H1 (cell line): ENCODE data around the gene GPR176. TPM values are rescaled to one million over a fixed set of nuclear protein-coding genes. Genes with fewer than 3 reads are reported as not detected.
A peak's percentile ranks its signal among the peaks of the same experiment; 100 is the strongest.

Experiments used
- CTCF ChIA-PET: fragments of 300-600 bp; sonication (Branson Sonifier 250); formaldehyde crosslinking; loops from one replicate; lab custom pipeline; 2021; ENCODE audit not compliant: partially characterized antibody; lab: Charles Lee
- POLR2A ChIA-PET: fragments of 300-600 bp; sonication (Branson Sonifier 250); formaldehyde crosslinking; loops from one replicate; lab custom pipeline; 2021; ENCODE audit warnings: inconsistent platforms; ENCODE audit not compliant: partially characterized antibody; lab: Charles Lee
- DNase-seq, 2 experiments: peaks; one replicate each; pipeline versions ENCODE4 v3.0.0 to v3.0.0-alpha.2; 2010 to 2022; ENCODE audit warnings: low spot score in 2 of 2, low read depth in 1 of 2, mixed read lengths in 1 of 2
- FAIRE-seq: peaks from 2 replicates; lab custom pipeline; 2011; peaks lifted over from hg19 to GRCh38; lab: Jason Lieb, UNC
- H2AFZ ChIP-seq: 2 replicates; pipeline ENCODE4 v1.8.1; 2012; ENCODE audit warnings: low read length, inconsistent platforms
- H2AK5ac ChIP-seq: 2 replicates; pipeline ENCODE4 v1.6.1; 2013; ENCODE audit warnings: low read depth, low read length
- H2BK120ac ChIP-seq: replicated peaks from 2 replicates; pipeline ENCODE3; 2013; ENCODE audit warnings: low read depth, low read length, inconsistent platforms
- H2BK12ac ChIP-seq: 2 replicates; pipeline ENCODE4 v1.6.1; 2013; ENCODE audit warnings: low read depth, low read length
- H2BK15ac ChIP-seq: 2 replicates; pipeline ENCODE4 v1.6.1; 2013; ENCODE audit warnings: low read length
- H2BK20ac ChIP-seq: 2 replicates; pipeline ENCODE4 v1.6.1; 2013; ENCODE audit warnings: low read length
- H2BK5ac ChIP-seq: 2 replicates; pipeline ENCODE4 v1.6.1; 2013; ENCODE audit warnings: low read depth, low read length
- H3K14ac ChIP-seq: 2 replicates; pipeline ENCODE4 v1.6.1; 2013; ENCODE audit warnings: inconsistent platforms; ENCODE audit not compliant: insufficient read length
- H3K18ac ChIP-seq: 2 replicates; pipeline ENCODE4 v1.6.1; 2013; ENCODE audit warnings: low read length; ENCODE audit errors: extremely low read depth
- H3K23ac ChIP-seq: 2 replicates; pipeline ENCODE4 v1.6.1; 2013; ENCODE audit warnings: inconsistent platforms; ENCODE audit not compliant: insufficient read length
- H3K23me2 ChIP-seq: 2 replicates; pipeline ENCODE4 v1.6.1; 2013; ENCODE audit warnings: low read depth, low read length
- H3K27ac ChIP-seq: 2 replicates; pipeline ENCODE4 v1.6.1; 2011; ENCODE audit warnings: low read depth, low read length, inconsistent platforms
- H3K27me3 ChIP-seq, 4 experiments: replicated peaks in 1 of 4; 1 replicate in 1 of 4; 2 replicates in 3 of 4; pipeline versions ENCODE4 v1.6.1 to v1.8.1; 2011 to 2013; ENCODE audit warnings: low read length in 3 of 4, mild to moderate bottlenecking in 3 of 4, inconsistent platforms in 2 of 4, mixed read lengths in 2 of 4, moderate library complexity in 1 of 4; ENCODE audit not compliant: control insufficient read depth in 3 of 4, insufficient read depth in 3 of 4; ENCODE audit errors: extremely low read depth in 1 of 4
- H3K36me3 ChIP-seq, 4 experiments: 2 replicates each; pipeline versions ENCODE4 v1.6.1 to v1.8.1; 2011 to 2013; ENCODE audit warnings: mild to moderate bottlenecking in 4 of 4, low read length in 3 of 4, moderate library complexity in 2 of 4, control low read depth in 1 of 4, inconsistent platforms in 1 of 4; ENCODE audit not compliant: insufficient read depth in 4 of 4, control insufficient read depth in 2 of 4
- H3K4ac ChIP-seq: replicated peaks from 2 replicates; pipeline ENCODE3; 2013; ENCODE audit warnings: low read length, low read depth, mixed read lengths, inconsistent platforms; ENCODE audit not compliant: insufficient read length
- H3K4me1 ChIP-seq, 4 experiments: replicated peaks in 1 of 4; 1 replicate in 1 of 4; 2 replicates in 3 of 4; pipeline versions ENCODE4 v1.6.1 to v1.8.1; 2011 to 2013; ENCODE audit warnings: low read length in 3 of 4, inconsistent platforms in 2 of 4, mixed read lengths in 1 of 4; ENCODE audit not compliant: insufficient read depth in 4 of 4, control insufficient read depth in 3 of 4
- H3K4me2 ChIP-seq, 2 experiments: 2 replicates each; pipeline versions ENCODE4 v1.6.1 to v1.8.1; 2011 to 2013; ENCODE audit warnings: low read depth in 2 of 2, low read length in 2 of 2, control low read depth in 1 of 2, inconsistent platforms in 1 of 2, mild to moderate bottlenecking in 1 of 2; ENCODE audit not compliant: insufficient read depth in 1 of 2
- H3K4me3 ChIP-seq, 4 experiments: fragments of 200-600, 300-600 bp in 1 of 4; sonication (generic), shearing (Covaris generic), sonication (Bioruptor Twin) in 1 of 4; 2 replicates each; pipeline versions ENCODE4 v1.5.1 to v1.8.1; 2011 to 2016; ENCODE audit warnings: low read length in 4 of 4, low read depth in 3 of 4, control low read depth in 2 of 4, inconsistent platforms in 2 of 4, mild to moderate bottlenecking in 2 of 4, mixed read lengths in 1 of 4, moderate library complexity in 1 of 4; ENCODE audit not compliant: insufficient read depth in 2 of 4; ENCODE audit errors: extremely low read depth in 1 of 4
- H3K56ac ChIP-seq: replicated peaks from 2 replicates; pipeline ENCODE3; 2013; ENCODE audit warnings: low read depth, mild to moderate bottlenecking, mixed read lengths, low read length, inconsistent platforms; ENCODE audit not compliant: insufficient read length
- H3K79me1 ChIP-seq: 2 replicates; pipeline ENCODE4 v1.6.1; 2013; ENCODE audit warnings: low read depth, low read length, control low read depth
- H3K79me2 ChIP-seq, 2 experiments: 2 replicates each; pipeline versions ENCODE4 v1.6.1 to v1.8.1; 2012 to 2013; ENCODE audit warnings: low read length in 2 of 2, mild to moderate bottlenecking in 2 of 2, inconsistent platforms in 1 of 2; ENCODE audit not compliant: insufficient read depth in 2 of 2, control insufficient read depth in 1 of 2
- H3K9ac ChIP-seq, 4 experiments: replicated peaks in 1 of 4; 1 replicate in 1 of 4; 2 replicates in 3 of 4; pipeline versions ENCODE4 v1.6.1 to v1.8.1; 2011 to 2013; ENCODE audit warnings: low read depth in 3 of 4, low read length in 3 of 4, control low read depth in 2 of 4, mild to moderate bottlenecking in 2 of 4, moderate library complexity in 2 of 4, inconsistent platforms in 1 of 4; ENCODE audit errors: extremely low read depth in 1 of 4
- H3K9me3 ChIP-seq, 2 experiments: 2 replicates each; pipeline versions ENCODE4 v1.6.1 to v1.8.1; 2012 to 2013; ENCODE audit warnings: mild to moderate bottlenecking in 2 of 2, moderate library complexity in 2 of 2, control low read depth in 1 of 2, inconsistent platforms in 1 of 2, low read depth in 1 of 2, low read length in 1 of 2, mixed read lengths in 1 of 2; ENCODE audit not compliant: insufficient read depth in 2 of 2
- H4K20me1 ChIP-seq, 2 experiments: replicated peaks in 1 of 2; 2 replicates each; pipeline versions ENCODE3 to v1.8.1; 2011 to 2013; ENCODE audit warnings: inconsistent platforms in 2 of 2, low read length in 2 of 2, mild to moderate bottlenecking in 1 of 2; ENCODE audit not compliant: insufficient read depth in 2 of 2, control insufficient read depth in 1 of 2
- H4K5ac ChIP-seq: 2 replicates; pipeline ENCODE4 v1.6.1; 2013; ENCODE audit warnings: low read length, low read depth, mixed read lengths, inconsistent platforms; ENCODE audit not compliant: insufficient read length
- H4K8ac ChIP-seq: 2 replicates; pipeline ENCODE4 v1.8.0; 2013; ENCODE audit warnings: mild to moderate bottlenecking, moderate library complexity, low read length, inconsistent platforms; ENCODE audit not compliant: insufficient read depth; ENCODE audit errors: extremely low read depth
- H4K91ac ChIP-seq: replicated peaks from 2 replicates; pipeline ENCODE3; 2013; ENCODE audit warnings: low read length, mixed read lengths, inconsistent platforms; ENCODE audit not compliant: insufficient read length
- CEBPB ChIP-seq: IDR thresholded peaks from 2 replicates; pipeline ENCODE4 v1.6.1; 2012; ENCODE audit warnings: low read depth, low read length
- POU5F1 ChIP-seq: IDR thresholded peaks from 2 replicates; pipeline ENCODE4 v1.6.1; 2011; ENCODE audit warnings: low read depth, mild to moderate bottlenecking, low read length, moderate library complexity
- WGBS, 2 experiments: shearing (Covaris generic) in 1 of 2; methylation state at CpG; one replicate each; pipeline versions ENCODE4 v1.1.6 to v1.1.7; 2013 to 2015; ENCODE audit warnings: low lambda C conversion rate in 2 of 2, mixed read lengths in 2 of 2, inconsistent platforms in 1 of 2, low coverage in 1 of 2, missing lambda C conversion rate in 1 of 2; ENCODE audit not compliant: insufficient replicate concordance in 2 of 2, insufficient coverage in 1 of 2, insufficient read length in 1 of 2; ENCODE audit errors: extremely low coverage in 1 of 2, missing lambda C conversion rate in 1 of 2; 5-methylcytosine and 5-hydroxymethylcytosine counted together
- polyA plus RNA-seq, 7 experiments: library from polyadenylated mRNA; depleted of rRNA in 3 of 7; stranded (reverse) in 5 of 7; unstranded in 2 of 7; fragments of >200 nt in 5 of 7; fragments of 200-250 nt in 2 of 7; gene quantifications; 1 replicate in 5 of 7; 2 replicates in 1 of 7; 4 replicates in 1 of 7; pipeline versions ENCODE4 v1.2.1 to v1.2.3, GENCODE V29; 2011 to 2013; ENCODE audit warnings: missing spikeins in 2 of 7, mixed read lengths in 2 of 7
- total RNA-seq: library from RNA; stranded (reverse); fragmentation: NEBNext Ultra II Directional; extraction: Animal tissue kit (Norgen Biotek cat#: 25700); gene quantifications from 2 replicates; pipeline ENCODE4 v1.2.1, GENCODE V29; 2021
- TF ChIP-seq, protein P1 (sequence below): IDR thresholded peaks from 2 replicates; pipeline ENCODE4 v1.6.1; 2011; ENCODE audit warnings: low read depth, mild to moderate bottlenecking, low read length; ENCODE audit not compliant: insufficient read depth

GPR176 gene
- total and polyA plus RNA-seq, 2 of the 8 experiments (the other 6 are each of a cell fraction or from before 2014, with no cell fraction given), result 190 to 281 TPM

DNA sequence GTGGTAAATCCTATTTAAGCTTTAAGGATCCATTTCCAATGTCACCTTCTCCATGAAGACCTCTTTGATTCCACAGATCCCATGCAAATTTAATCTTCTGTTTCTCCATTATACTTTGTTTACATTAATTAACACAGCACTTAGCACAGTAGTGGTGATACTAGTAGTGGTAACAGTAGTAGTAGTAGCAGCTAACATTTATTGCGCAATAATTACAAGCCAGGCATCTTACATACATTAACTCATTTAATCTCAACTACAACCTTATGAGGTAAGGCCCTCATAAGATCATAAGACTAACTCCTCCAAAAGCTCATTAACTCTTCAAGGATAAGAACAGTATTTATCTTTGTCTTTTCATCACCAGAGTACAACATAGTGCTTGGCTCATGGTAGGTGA is 82.6 kb downstream of the GPR176 start:
- WGBS, 2 experiments, result 93% methylated on average over 1 of the region's 1 CpG; no CpG with 5 or more reads in 1 of the 2 experiments
- no peak overlapping the region for H2BK5ac ChIP-seq
- no peaks in the 10 kb centered on the region for H3K27me3 ChIP-seq
- peaks cover 3 to 92% of the 10 kb centered on the region in 2 experiments; a peak in 3 of 4 replicates for H3K79me2 ChIP-seq
- H2BK20ac ChIP-seq, result no peak overlapping the region
- H4K91ac ChIP-seq, result no peak overlapping the region
- TF ChIP-seq, protein P1, sequence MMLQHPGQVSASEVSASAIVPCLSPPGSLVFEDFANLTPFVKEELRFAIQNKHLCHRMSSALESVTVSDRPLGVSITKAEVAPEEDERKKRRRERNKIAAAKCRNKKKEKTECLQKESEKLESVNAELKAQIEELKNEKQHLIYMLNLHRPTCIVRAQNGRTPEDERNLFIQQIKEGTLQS, result no peak
- TF ChIP-seq CEBPB (peak; percentile 99), POU5F1 (no peak)
- DNase-seq (no peak), FAIRE-seq (no peak)
- H3K4ac ChIP-seq, result no peak overlapping the region
- peaks cover 0 to 10% (median 4%) of the 10 kb centered on the region in 4 experiments; a peak in 3 of 7 replicates for H3K4me1 ChIP-seq
- peaks cover 0 to 6% (median 0%) of the 10 kb centered on the region in 4 experiments; a peak in 2 of 8 replicates for H3K36me3 ChIP-seq
- H2BK15ac ChIP-seq, result no peak overlapping the region
- H3K14ac ChIP-seq, result no peak overlapping the region
- H3K4me2 ChIP-seq, result no peak overlapping the region
- H2BK12ac ChIP-seq, result no peak overlapping the region
- no peak overlapping the region for H3K23ac ChIP-seq
- H3K79me1 ChIP-seq, result peaks cover 3% of the 10 kb centered on the region
- H4K5ac ChIP-seq, result no peak overlapping the region
- H2AFZ ChIP-seq, result no peak overlapping the region
- H3K56ac ChIP-seq, result no peak overlapping the region
- H4K8ac ChIP-seq, result no peak overlapping the region
- no peak overlapping the region for H2AK5ac ChIP-seq
- H4K20me1 ChIP-seq, result peaks cover 2 to 5% of the 10 kb centered on the region in 2 experiments
- H3K27ac ChIP-seq, result no peak overlapping the region
- no peaks in the 10 kb centered on the region for H3K9me3 ChIP-seq
- no peak overlapping the region for H2BK120ac ChIP-seq
- H3K18ac ChIP-seq, result no peak overlapping the region
- ChIA-PET CTCF (interaction anchor here (0.7 to 1.4 kb wide), 6 partner anchors 10 to 152 kb away, joined by 3 to 4 read pairs (median 3); no protein-coding TSS in a partner anchor), POLR2A (interaction anchor here (1.4 to 1.7 kb wide), 2 partner anchors 9 to 65 kb away, joined by 3 to 7 read pairs; no protein-coding TSS in a partner anchor)
- no peak overlapping the region for H3K4me3 ChIP-seq
- no peak overlapping the region for H3K9ac ChIP-seq
- no peaks in the 10 kb centered on the region; the same call in 1 of the 2 replicates for H3K23me2 ChIP-seq
